Superior temporal gyrus (tissue), 1 donor: Measurements from ENCODE around the gene B4GALNT1.

Source experiments
- DNase-seq: peaks from one replicate; pipeline ENCODE4 v3.0.0-alpha.2; 2016; ENCODE audit errors: extremely low spot score

Gene B4GALNT1

DNA sequence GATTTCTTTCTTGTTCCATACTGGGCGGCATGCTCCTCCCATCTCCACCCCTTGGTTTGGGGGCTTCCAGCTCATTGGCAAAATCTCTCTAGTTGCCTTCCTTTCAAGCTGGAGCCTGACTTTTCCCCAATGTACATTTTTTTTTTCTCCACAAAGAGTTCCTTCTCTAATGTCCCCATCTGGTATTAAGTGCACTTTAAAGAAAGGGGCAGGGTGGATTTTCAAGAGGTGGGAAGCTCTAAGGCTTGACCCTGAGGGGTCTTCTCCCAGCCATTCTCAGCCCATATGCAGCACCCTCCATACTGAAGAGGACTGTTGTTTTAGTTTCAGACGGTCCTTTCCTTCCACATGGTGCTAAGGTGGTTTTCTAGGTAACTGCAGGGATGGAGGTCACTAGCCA lies 47.8 kb downstream of the B4GALNT1 start:
- DNase-seq = no peak

DNA sequence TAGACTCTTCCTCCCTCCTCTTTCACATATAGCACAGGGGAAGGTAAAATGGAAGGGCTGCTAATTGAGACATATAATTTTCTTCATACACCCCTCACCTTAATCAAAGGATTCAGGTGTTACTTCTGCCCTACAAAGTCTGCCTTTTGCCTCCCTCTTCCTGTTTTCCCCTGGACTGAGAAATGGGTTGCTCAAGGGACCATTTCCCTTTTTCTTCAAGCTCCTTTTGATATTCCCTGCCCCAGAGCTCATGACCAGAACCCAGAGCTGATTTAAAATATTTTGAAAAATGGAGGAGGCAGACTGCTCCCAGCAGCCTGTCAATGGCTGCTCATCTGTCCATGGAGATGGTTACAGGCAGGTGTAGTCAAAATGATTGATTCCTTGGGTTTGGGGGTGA lies 48.3 kb downstream of the B4GALNT1 start:
- no peak for DNase-seq

DNA sequence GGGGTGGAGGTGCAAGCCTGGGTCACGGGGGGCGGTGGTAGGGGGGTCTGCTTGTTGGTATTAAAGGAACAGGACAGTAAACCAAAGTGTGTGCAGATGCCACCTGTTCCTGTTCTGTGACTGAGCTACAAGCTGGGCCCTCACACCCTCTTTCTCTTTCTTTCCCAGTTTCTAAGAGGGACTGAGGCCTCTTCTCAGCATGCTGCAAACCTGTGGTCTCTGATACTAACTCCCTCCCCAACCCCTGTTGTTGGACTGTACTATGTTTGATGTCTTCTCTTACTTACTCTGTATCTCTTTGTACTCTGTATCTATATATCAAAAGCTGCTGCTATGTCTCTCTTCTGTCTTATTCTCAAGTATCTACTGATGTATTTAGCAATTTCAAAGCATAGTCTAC lies 49.0 kb downstream of the B4GALNT1 start:
- DNase-seq = no peak

DNA sequence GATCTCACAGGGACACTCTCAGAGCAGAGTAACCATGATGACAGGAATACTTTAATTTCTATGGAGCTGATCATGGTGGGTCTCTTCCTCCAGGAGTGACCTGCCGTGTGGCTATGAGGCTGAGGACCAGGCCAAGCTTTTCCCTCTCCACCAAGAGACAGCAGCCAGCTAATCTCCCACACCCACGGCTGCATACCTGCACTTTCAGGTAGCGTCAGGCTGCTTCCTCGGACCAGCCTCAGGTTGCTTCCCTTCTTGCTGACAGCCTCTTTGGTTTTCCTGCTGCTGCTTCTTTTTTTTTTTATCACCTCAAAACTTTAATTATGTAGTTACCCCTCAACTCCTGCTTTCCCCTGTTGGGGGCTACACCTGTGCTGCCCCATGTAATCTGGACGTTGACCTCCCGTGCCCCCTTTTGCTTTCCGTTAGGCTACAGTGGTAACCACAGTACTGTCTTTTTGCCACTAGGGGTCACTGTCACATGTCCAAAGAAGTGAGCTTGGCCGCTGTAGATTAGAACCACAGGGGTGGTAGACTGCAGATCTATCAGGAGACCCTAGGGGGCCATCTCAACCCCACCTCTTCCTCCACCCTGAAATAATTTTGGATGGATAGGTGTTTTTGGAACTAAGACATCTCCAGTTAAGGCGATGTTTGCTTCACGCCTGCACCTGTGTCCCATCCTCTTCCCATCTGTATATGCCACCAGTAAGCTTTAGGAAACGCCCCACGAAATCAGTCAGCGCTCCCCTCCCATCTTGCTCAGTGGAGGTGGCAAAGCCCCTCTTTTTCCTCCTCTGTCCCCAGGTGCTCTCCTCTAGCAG lies 49.8 kb downstream of the B4GALNT1 start:
- peak; percentile 90 for DNase-seq

DNA sequence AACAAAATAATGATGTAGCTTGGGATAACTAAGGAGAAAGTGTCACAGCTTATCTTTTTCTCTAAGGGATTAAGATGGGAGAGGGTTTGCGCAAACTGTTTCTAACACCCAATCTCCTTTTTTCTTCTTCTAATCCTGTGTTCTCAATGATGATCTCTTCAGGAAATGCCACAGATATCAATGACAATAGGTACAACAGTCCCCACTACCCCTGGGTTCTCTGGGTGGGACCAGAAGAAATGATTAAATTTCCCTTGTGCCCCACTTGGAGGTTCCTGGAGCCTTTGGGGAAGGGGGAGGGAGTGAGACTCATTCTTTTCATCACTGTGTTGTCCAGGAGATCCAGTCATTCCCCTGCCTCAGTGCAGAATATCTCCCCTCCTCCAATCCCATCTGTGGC lies 50.6 kb downstream of the B4GALNT1 start:
- DNase-seq = no peak

DNA sequence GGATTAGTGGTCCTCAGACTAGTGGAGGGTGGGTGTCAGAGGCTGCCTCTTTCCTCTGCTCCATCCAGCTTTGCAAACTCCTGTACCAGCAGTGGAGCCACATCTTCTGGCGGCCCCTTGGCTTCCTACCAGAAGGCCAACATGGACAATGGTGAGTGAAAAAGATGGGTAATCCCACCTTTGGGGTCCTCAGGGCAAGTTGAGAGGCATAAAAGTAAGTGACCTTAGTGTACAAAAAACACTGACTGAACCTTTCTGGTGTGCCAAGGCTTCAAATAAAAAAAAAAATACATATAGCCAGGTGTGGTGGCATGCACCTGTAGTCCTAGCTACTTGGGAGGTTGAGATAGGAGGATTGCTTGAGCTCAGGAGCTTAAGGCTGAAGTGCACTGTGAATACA lies 51.2 kb downstream of the B4GALNT1 start:
- DNase-seq = no peak

DNA sequence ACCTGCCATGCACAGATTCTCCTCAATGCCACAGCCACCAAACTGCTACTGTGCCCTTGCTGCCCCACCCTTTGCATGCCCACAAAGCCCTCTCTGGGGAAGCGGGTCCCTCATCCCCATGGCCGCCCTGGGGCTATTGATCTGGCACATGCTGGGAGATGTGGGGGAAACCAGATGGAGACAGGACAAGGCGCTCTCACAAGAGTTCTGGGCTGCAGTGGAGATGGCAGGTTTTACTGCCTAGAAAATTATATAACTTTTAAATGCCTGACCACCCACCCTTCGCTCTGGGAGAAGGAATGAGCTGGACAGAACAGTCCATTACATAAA lies 52.6 kb downstream of the B4GALNT1 start:
- DNase-seq = no peak

DNA sequence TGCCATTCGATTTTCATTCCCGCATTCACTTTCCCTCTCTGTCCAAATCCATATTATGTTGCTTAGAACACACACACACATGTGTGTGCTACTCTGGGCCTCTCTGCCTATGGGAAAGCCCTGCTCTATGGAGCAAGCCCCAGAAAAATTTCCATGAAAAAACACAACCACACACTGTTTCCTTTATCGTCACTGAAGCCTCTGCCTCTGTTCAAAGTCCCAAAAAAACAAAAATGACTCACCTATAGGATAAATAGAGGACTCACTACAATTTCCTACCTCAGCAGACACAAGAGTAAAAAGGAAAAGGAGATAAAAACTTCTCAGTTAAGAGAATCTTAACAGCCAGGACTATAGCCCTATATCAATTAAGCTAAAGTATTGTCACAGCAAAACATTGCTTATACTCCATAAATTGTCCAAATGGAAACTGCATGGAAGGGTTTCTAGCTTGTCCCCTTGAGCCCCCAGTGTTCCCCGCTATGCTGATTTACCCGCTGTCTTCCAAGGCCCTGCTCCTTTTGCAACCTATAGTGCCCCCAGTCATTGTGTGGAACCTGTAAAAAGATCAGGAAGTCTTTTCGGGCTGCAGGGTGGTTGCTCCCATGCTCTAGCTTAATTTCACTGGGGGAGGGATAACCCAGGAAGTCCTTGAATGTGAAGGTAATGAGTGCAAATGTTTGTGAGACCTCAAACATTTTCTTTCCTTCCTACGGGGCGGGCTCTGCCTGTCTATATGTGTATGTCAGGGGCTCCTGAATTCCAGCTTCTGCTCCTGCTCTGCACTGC lies 53.1 kb downstream of the B4GALNT1 start:
- peak; percentile 47 for DNase-seq

DNA sequence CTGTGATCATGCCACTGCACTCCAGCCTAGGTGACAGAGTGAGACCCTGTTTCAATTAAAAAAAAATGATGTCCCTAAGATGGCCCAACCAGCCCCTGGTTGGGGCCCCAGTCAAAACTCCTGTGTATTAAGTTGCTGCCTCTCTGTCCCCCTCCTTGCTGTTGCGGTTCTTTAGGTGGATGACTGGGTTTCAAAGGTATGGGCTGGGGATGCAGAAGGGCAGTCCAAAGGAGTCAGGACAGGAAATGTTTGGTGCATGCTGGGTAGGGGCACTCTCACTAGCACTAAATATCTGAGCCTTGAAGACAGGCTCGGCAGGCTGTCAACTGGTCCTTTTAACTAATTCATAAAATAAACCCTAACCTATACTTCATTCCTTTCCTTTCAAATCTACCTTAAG lies 54.0 kb downstream of the B4GALNT1 start:
- DNase-seq = no peak

DNA sequence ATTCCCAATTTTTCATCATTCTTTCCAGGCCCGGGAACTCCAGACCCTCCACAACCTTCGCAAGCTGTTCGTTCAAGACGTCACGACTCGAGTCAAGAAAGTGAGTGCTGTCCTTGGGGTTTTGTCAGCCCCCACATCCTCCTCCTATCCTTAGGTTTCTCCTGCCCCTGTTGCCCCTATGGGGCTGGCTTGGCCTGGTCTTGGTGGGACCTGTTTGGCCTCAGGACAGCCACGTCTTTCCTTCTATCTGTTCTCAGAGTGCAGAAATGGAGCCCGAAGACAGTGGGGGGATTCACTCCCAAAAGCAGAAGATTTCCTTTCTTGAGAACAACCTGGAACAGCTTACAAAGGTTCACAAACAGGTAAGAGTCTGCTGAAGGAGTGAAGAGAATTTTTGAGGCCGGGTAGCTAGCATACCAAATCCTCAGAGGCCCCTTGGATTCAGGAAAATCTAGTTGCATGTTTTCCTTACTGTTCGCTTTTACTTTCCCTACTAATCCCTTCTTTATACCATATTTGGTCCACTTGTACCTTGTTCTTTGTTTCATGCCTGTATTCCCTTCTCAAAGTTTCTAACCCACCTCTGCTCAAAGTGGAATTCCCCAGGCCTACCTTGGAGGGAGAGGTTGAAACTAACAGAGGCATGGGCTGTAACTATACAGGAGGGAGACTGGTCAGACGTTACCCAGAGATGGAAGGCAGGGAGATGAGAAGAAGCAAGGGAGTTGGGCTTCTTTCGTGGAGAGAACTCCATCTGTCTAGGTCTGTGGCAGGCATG lies 54.8 kb downstream of the B4GALNT1 start:
- no peak for DNase-seq

DNA sequence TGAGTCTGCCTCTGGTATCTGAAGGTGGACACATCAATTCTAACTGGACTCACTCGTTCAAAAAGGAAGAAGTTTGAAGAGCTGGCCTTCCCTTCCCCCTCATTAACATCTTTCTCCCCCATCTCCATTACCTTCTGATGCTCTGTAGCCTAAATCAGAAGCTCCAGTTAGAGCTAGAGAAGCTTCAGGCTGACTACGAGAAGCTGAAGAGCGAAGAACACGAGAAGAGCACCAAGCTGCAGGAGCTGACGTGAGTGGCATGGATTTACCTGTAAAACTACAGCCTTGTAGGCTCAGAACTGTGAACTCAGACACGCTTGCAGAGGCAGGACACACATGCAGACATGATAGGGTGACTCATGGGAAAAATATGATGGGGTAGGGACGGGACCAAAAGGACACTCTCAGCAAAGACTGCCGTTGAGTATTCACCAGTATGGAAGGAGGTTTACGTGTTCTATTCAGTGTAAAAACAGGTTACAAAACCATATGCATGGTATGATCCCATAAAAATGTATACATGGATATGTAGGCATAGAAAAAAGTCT lies 56.3 kb downstream of the B4GALNT1 start:
- no peak for DNase-seq
